Measurements from ENCODE around the gene KSR1.

KSR1 gene

DNA sequence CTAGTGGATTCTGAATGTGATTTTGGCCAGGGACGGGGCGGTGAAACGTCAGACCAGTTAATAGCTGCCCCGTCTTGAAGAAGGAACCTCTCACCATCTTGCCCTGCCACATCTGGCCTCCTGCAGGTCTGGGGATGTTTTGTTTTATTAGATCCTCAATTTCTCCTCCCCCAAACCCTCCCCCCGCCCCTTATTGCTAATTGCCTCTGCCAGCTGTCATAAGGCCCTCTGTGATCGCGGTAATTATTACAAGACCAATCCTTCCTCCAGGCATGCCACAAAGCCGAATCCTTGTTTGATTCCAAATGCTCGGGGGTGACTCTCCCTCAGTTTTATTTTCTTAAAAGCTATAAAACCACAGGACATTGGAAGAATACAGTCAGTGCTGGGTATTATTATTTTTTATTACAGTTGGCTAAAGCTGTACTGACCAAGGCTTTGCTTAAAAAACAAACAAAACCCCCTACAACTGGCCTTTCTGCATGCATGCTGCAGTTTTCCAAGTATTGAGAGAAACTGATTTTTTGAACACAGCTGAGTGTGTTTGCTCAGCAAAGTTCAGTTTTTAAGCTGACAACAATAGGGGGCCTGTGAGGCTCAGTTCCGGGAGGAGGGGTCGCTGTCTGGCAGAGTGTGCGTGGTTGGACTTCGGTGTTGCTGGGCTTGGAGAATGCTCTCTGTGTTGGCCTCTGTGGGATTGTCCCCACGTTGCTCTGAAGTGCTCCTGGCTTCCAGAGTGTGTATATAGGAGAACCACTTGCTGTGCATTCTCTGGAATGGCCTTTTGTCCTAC lies 1.7 kb downstream of the KSR1 start:
- TF ChIP-seq, protein P1, sequence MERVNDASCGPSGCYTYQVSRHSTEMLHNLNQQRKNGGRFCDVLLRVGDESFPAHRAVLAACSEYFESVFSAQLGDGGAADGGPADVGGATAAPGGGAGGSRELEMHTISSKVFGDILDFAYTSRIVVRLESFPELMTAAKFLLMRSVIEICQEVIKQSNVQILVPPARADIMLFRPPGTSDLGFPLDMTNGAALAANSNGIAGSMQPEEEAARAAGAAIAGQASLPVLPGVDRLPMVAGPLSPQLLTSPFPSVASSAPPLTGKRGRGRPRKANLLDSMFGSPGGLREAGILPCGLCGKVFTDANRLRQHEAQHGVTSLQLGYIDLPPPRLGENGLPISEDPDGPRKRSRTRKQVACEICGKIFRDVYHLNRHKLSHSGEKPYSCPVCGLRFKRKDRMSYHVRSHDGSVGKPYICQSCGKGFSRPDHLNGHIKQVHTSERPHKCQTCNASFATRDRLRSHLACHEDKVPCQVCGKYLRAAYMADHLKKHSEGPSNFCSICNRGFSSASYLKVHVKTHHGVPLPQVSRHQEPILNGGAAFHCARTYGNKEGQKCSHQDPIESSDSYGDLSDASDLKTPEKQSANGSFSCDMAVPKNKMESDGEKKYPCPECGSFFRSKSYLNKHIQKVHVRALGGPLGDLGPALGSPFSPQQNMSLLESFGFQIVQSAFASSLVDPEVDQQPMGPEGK (CRISPR knock-in tag; IDR thresholded peaks at IDR 0.05; ENCODE audit: borderline replicate concordance), result no peak
- TF ChIP-seq CSDC2 (CRISPR knock-in tag; IDR thresholded peaks at IDR 0.05) (no peak), ZNF565 (CRISPR knock-in tag; conservative IDR thresholded peaks at IDR 0.05; ENCODE audit: low read depth) (no peak), ZFP3 (CRISPR knock-in tag; IDR thresholded peaks at IDR 0.05) (no peak), SNAI2 (CRISPR knock-in tag; IDR thresholded peaks at IDR 0.05) (no peak), TCF4 (CRISPR knock-in tag; IDR thresholded peaks at IDR 0.05; ENCODE audit: borderline replicate concordance) (no peak), OSR1 (CRISPR knock-in tag; IDR thresholded peaks at IDR 0.05) (no peak), ZFP30 (CRISPR knock-in tag; IDR thresholded peaks at IDR 0.05) (no peak), RARB (CRISPR knock-in tag; IDR thresholded peaks at IDR 0.05) (no peak), ESRRG (CRISPR knock-in tag; IDR thresholded peaks at IDR 0.05) (no peak), PPARA (CRISPR knock-in tag; IDR thresholded peaks at IDR 0.05; ENCODE audit: borderline replicate concordance) (no peak), TOX (CRISPR knock-in tag; IDR thresholded peaks at IDR 0.05; ENCODE audit: borderline replicate concordance) (no peak), BACH2 (CRISPR knock-in tag; IDR thresholded peaks at IDR 0.05; ENCODE audit: borderline replicate concordance) (no peak), GLIS3 (CRISPR knock-in tag; IDR thresholded peaks at IDR 0.05) (no peak), ZC3H10 (CRISPR knock-in tag; IDR thresholded peaks at IDR 0.05) (no peak)
- TF ChIP-seq, protein P2, sequence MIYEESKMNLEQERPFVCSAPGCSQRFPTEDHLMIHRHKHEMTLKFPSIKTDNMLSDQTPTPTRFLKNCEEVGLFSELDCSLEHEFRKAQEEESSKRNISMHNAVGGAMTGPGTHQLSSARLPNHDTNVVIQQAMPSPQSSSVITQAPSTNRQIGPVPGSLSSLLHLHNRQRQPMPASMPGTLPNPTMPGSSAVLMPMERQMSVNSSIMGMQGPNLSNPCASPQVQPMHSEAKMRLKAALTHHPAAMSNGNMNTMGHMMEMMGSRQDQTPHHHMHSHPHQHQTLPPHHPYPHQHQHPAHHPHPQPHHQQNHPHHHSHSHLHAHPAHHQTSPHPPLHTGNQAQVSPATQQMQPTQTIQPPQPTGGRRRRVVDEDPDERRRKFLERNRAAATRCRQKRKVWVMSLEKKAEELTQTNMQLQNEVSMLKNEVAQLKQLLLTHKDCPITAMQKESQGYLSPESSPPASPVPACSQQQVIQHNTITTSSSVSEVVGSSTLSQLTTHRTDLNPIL (CRISPR knock-in tag; IDR thresholded peaks at IDR 0.05; ENCODE audit: low read depth), result no peak
- TF ChIP-seq, protein P3, sequence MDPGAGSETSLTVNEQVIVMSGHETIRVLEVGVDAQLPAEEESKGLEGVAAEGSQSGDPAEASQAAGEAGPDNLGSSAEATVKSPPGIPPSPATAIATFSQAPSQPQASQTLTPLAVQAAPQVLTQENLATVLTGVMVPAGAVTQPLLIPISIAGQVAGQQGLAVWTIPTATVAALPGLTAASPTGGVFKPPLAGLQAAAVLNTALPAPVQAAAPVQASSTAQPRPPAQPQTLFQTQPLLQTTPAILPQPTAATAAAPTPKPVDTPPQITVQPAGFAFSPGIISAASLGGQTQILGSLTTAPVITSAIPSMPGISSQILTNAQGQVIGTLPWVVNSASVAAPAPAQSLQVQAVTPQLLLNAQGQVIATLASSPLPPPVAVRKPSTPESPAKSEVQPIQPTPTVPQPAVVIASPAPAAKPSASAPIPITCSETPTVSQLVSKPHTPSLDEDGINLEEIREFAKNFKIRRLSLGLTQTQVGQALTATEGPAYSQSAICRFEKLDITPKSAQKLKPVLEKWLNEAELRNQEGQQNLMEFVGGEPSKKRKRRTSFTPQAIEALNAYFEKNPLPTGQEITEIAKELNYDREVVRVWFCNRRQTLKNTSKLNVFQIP (CRISPR knock-in tag; IDR thresholded peaks at IDR 0.05; ENCODE audit: borderline replicate concordance, low read depth), result no peak
- TF ChIP-seq, protein P4, sequence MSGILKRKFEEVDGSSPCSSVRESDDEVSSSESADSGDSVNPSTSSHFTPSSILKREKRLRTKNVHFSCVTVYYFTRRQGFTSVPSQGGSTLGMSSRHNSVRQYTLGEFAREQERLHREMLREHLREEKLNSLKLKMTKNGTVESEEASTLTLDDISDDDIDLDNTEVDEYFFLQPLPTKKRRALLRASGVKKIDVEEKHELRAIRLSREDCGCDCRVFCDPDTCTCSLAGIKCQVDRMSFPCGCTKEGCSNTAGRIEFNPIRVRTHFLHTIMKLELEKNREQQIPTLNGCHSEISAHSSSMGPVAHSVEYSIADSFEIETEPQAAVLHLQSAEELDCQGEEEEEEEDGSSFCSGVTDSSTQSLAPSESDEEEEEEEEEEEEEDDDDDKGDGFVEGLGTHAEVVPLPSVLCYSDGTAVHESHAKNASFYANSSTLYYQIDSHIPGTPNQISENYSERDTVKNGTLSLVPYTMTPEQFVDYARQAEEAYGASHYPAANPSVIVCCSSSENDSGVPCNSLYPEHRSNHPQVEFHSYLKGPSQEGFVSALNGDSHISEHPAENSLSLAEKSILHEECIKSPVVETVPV (CRISPR knock-in tag; IDR thresholded peaks at IDR 0.05), result no peak
- TF ChIP-seq, protein P5, sequence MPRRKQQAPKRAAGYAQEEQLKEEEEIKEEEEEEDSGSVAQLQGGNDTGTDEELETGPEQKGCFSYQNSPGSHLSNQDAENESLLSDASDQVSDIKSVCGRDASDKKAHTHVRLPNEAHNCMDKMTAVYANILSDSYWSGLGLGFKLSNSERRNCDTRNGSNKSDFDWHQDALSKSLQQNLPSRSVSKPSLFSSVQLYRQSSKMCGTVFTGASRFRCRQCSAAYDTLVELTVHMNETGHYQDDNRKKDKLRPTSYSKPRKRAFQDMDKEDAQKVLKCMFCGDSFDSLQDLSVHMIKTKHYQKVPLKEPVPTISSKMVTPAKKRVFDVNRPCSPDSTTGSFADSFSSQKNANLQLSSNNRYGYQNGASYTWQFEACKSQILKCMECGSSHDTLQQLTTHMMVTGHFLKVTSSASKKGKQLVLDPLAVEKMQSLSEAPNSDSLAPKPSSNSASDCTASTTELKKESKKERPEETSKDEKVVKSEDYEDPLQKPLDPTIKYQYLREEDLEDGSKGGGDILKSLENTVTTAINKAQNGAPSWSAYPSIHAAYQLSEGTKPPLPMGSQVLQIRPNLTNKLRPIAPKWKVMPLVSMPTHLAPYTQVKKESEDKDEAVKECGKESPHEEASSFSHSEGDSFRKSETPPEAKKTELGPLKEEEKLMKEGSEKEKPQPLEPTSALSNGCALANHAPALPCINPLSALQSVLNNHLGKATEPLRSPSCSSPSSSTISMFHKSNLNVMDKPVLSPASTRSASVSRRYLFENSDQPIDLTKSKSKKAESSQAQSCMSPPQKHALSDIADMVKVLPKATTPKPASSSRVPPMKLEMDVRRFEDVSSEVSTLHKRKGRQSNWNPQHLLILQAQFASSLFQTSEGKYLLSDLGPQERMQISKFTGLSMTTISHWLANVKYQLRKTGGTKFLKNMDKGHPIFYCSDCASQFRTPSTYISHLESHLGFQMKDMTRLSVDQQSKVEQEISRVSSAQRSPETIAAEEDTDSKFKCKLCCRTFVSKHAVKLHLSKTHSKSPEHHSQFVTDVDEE (CRISPR knock-in tag; IDR thresholded peaks at IDR 0.05), result no peak
- ATAC-seq, result no peak

DNA sequence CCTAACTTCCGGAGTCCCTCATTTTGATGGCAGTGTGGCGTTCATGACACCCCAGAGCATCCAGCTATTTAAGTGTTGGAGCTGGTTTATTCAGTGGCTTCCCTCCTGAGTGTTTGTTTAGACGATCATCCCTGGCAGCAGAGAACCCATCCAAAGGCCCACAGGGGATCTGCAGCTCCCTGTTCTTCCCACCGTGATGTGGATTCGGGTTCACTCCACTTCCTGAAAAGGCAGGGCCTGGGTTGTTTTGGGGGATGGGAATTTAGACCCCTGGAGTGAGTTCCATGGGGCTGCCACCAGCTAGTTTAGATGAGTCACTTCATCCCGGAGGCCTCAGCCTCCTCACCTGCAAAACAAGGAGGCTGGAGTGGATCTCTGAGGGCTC lies 2.3 kb downstream of the KSR1 start:
- TF ChIP-seq ZNF565 (CRISPR knock-in tag; conservative IDR thresholded peaks at IDR 0.05; ENCODE audit: low read depth) (no peak), RARB (CRISPR knock-in tag; IDR thresholded peaks at IDR 0.05) (no peak), ARNTL (CRISPR knock-in tag; IDR thresholded peaks at IDR 0.05; ENCODE audit: borderline replicate concordance, low read depth) (no peak), ZNF8 (CRISPR knock-in tag; IDR thresholded peaks at IDR 0.05) (no peak), TCF4 (CRISPR knock-in tag; IDR thresholded peaks at IDR 0.05; ENCODE audit: borderline replicate concordance) (no peak), ZNF70 (CRISPR knock-in tag; IDR thresholded peaks at IDR 0.05) (no peak), ISL1 (CRISPR knock-in tag; IDR thresholded peaks at IDR 0.05) (no peak), CSDC2 (CRISPR knock-in tag; IDR thresholded peaks at IDR 0.05) (no peak)
- TF ChIP-seq, protein P5 (CRISPR knock-in tag; IDR thresholded peaks at IDR 0.05), result no peak
- TF ChIP-seq, protein P2 (CRISPR knock-in tag; IDR thresholded peaks at IDR 0.05; ENCODE audit: low read depth), result no peak
- no peak for ATAC-seq

Measured in SK-N-SH treated with all-trans-retinoic acid at 6 μM for 48 hours (cell line).